Glutamatergic neuron (in vitro differentiated cells): ENCODE data around the gene RASL10A. TPM values are rescaled to one million over a fixed set of nuclear protein-coding genes. Genes with fewer than 3 reads are reported as not detected.

Experiments used
- DNase-seq: peaks from one replicate; pipeline ENCODE4 v3.0.0; 2022
- H3K27ac Mint-ChIP-seq: one replicate; pipeline ENCODE4 v1.8.0; 2020; ENCODE audit warnings: mild to moderate bottlenecking, mixed read lengths, inconsistent platforms; ENCODE audit not compliant: unreplicated experiment
- H3K27me3 Mint-ChIP-seq: one replicate; pipeline ENCODE4 v1.8.0; 2020; ENCODE audit warnings: mild to moderate bottlenecking, moderate library complexity, mixed read lengths, inconsistent platforms; ENCODE audit not compliant: unreplicated experiment
- H3K36me3 Mint-ChIP-seq: one replicate; pipeline ENCODE4 v1.8.0; 2020; ENCODE audit warnings: mild to moderate bottlenecking, mixed read lengths, inconsistent platforms; ENCODE audit not compliant: unreplicated experiment
- H3K4me1 Mint-ChIP-seq: one replicate; pipeline ENCODE4 v1.8.0; 2020; ENCODE audit warnings: mild to moderate bottlenecking, low read depth, mixed read lengths, inconsistent platforms; ENCODE audit not compliant: unreplicated experiment
- H3K4me3 Mint-ChIP-seq: one replicate; pipeline ENCODE4 v1.8.0; 2020; ENCODE audit warnings: mild to moderate bottlenecking, mixed read lengths, inconsistent platforms; ENCODE audit not compliant: unreplicated experiment
- H3K9me3 Mint-ChIP-seq: one replicate; pipeline ENCODE4 v1.8.0; 2020; ENCODE audit warnings: mild to moderate bottlenecking, moderate library complexity, mixed read lengths, inconsistent platforms; ENCODE audit not compliant: unreplicated experiment
- CTCF ChIP-seq: fragments of 200-600 bp; sonication (generic); IDR thresholded peaks from one replicate; pipeline ENCODE4 v1.5.0; 2021; ENCODE audit not compliant: partially characterized antibody, unreplicated experiment
- total RNA-seq: library from RNA; stranded (reverse); fragmentation: NEBNext Ultra II Directional; extraction: Animal tissue kit (Norgen Biotek cat#: 25700); gene quantifications from one replicate; pipeline ENCODE4 v1.2.1, GENCODE V29; 2021; ENCODE audit not compliant: unreplicated experiment

Gene RASL10A
- total RNA-seq, 1 donor from 2014 or later = 1.3 TPM

- Mint-ChIP-seq H3K9me3 (peaks cover 7% of the 10 kb centered on the region), H3K4me1 (peaks cover 9% of the 10 kb centered on the region), H3K36me3 (no peaks in the 10 kb centered on the region), H3K27me3 (peaks cover 2% of the 10 kb centered on the region), H3K27ac (no peak overlapping the region), H3K4me3 (no peak overlapping the region)
- no peak for DNase-seq
- TF ChIP-seq CTCF = no peak
Observed at GRCh38 chr22:29325785-29326315, 10.4 kb upstream of the RASL10A start.

GRCh38 chr22:29325356-29325755 is 9.9 kb upstream of the RASL10A start:
- no peak for DNase-seq
- Mint-ChIP-seq H3K9me3 (peaks cover 7% of the 10 kb centered on the region), H3K36me3 (no peaks in the 10 kb centered on the region), H3K4me3 (no peak overlapping the region), H3K27me3 (peaks cover 2% of the 10 kb centered on the region), H3K4me1 (peaks cover 9% of the 10 kb centered on the region), H3K27ac (no peak overlapping the region)
- no peak for TF ChIP-seq CTCF

GRCh38 chr22:29323641-29324040 is 8.1 kb upstream of the RASL10A start:
- no peak for TF ChIP-seq CTCF
- no peak overlapping the region for H3K4me3 Mint-ChIP-seq
- DNase-seq = no peak
- peaks cover 2% of the 10 kb centered on the region for H3K27me3 Mint-ChIP-seq
- peaks cover 7% of the 10 kb centered on the region for H3K9me3 Mint-ChIP-seq
- no peak overlapping the region for H3K27ac Mint-ChIP-seq
- H3K36me3 Mint-ChIP-seq = no peaks in the 10 kb centered on the region
- peaks cover 5% of the 10 kb centered on the region for H3K4me1 Mint-ChIP-seq

GRCh38 chr22:29320546-29320945 is 5.0 kb upstream of the RASL10A start:
- TF ChIP-seq CTCF = no peak
- H3K36me3 Mint-ChIP-seq = peaks cover 10% of the 10 kb centered on the region
- no peaks in the 10 kb centered on the region for H3K4me1 Mint-ChIP-seq
- H3K27ac Mint-ChIP-seq = no peak overlapping the region
- H3K9me3 Mint-ChIP-seq = peaks cover 5% of the 10 kb centered on the region
- no peak overlapping the region for H3K4me3 Mint-ChIP-seq
- peaks cover 10% of the 10 kb centered on the region for H3K27me3 Mint-ChIP-seq
- DNase-seq = no peak

GRCh38 chr22:29319072-29319471 is 3.6 kb upstream of the RASL10A start:
- peaks cover 16% of the 10 kb centered on the region for H3K27me3 Mint-ChIP-seq
- H3K36me3 Mint-ChIP-seq = peaks cover 14% of the 10 kb centered on the region
- no peak overlapping the region for H3K4me3 Mint-ChIP-seq
- no peak for TF ChIP-seq CTCF
- DNase-seq = no peak
- H3K4me1 Mint-ChIP-seq = peaks cover 5% of the 10 kb centered on the region
- peaks cover 8% of the 10 kb centered on the region for H3K9me3 Mint-ChIP-seq
- H3K27ac Mint-ChIP-seq = no peak overlapping the region
